H9 (cell line): ENCODE measurements around the gene ACSM3. TPM values are rescaled to one million over a fixed set of nuclear protein-coding genes. Genes with fewer than 3 reads are reported as not detected.
"Not testable (repeated sequence)": the region's sequence is repeated elsewhere in the genome, so short reads cannot be mapped to it uniquely, and the experiment has no call there.

Source experiments
- DNase-seq: peaks from one replicate; pipeline ENCODE4 v3.0.0-alpha.2; 2017
- H2AFZ ChIP-seq: one replicate; pipeline ENCODE4 v1.6.1; 2013; ENCODE audit warnings: mild to moderate bottlenecking, low read length, control low read depth, moderate library complexity
- H2AK5ac ChIP-seq: 2 replicates; pipeline ENCODE4 v1.6.1; 2013; ENCODE audit warnings: low read length, control low read depth, mixed read lengths; ENCODE audit not compliant: insufficient read length
- H2BK120ac ChIP-seq: one replicate; pipeline ENCODE4 v1.6.1; 2013; ENCODE audit warnings: low read depth, mild to moderate bottlenecking, low read length, control low read depth, inconsistent platforms; ENCODE audit not compliant: poor library complexity, severe bottlenecking
- H2BK12ac ChIP-seq: 2 replicates; pipeline ENCODE4 v1.6.1; 2013; ENCODE audit warnings: low read length, control low read depth, mixed read lengths, low read depth; ENCODE audit not compliant: insufficient read length
- H2BK15ac ChIP-seq: 2 replicates; pipeline ENCODE4 v1.6.1; 2013; ENCODE audit warnings: low read depth, low read length, control low read depth
- H2BK20ac ChIP-seq: one replicate; pipeline ENCODE4 v1.6.1; 2013; ENCODE audit warnings: low read depth, mild to moderate bottlenecking, low read length, control low read depth, inconsistent platforms; ENCODE audit not compliant: poor library complexity, severe bottlenecking
- H2BK5ac ChIP-seq: 2 replicates; pipeline ENCODE4 v1.6.1; 2013; ENCODE audit warnings: low read length, control low read depth, mixed read lengths; ENCODE audit not compliant: insufficient read length
- H3K14ac ChIP-seq: 2 replicates; pipeline ENCODE4 v1.6.1; 2013; ENCODE audit warnings: low read length, control low read depth; ENCODE audit not compliant: insufficient read depth
- H3K18ac ChIP-seq: 2 replicates; pipeline ENCODE4 v1.6.1; 2013; ENCODE audit warnings: low read depth, mild to moderate bottlenecking, mixed read lengths, low read length, control low read depth; ENCODE audit not compliant: insufficient read length
- H3K23ac ChIP-seq: 2 replicates; pipeline ENCODE4 v1.6.1; 2013; ENCODE audit warnings: low read length, control low read depth, mixed read lengths, low read depth; ENCODE audit not compliant: insufficient read length
- H3K23me2 ChIP-seq: 2 replicates; pipeline ENCODE4 v1.6.1; 2013; ENCODE audit warnings: low read depth, mild to moderate bottlenecking, mixed read lengths, low read length, control low read depth; ENCODE audit not compliant: insufficient read length, poor library complexity, severe bottlenecking
- H3K27ac ChIP-seq: 2 replicates; pipeline ENCODE4 v1.5.1; 2013; ENCODE audit warnings: low read length, control low read depth, mixed read lengths, low read depth; ENCODE audit not compliant: insufficient read length
- H3K27me3 ChIP-seq: 2 replicates; pipeline ENCODE4 v1.6.1; 2013; ENCODE audit warnings: low read length, control low read depth, inconsistent platforms; ENCODE audit not compliant: insufficient read depth
- H3K4ac ChIP-seq: 2 replicates; pipeline ENCODE4 v1.6.1; 2013; ENCODE audit warnings: low read depth, mild to moderate bottlenecking, control low read depth, inconsistent platforms, low read length, moderate library complexity
- H3K4me1 ChIP-seq: 2 replicates; pipeline ENCODE4 v1.6.1; 2013; ENCODE audit warnings: low read length, control low read depth, inconsistent platforms; ENCODE audit not compliant: insufficient read depth
- H3K4me2 ChIP-seq: 2 replicates; pipeline ENCODE4 v1.6.1; 2013; ENCODE audit warnings: low read length, control low read depth, mixed read lengths; ENCODE audit not compliant: insufficient read length, insufficient read depth
- H3K56ac ChIP-seq: 2 replicates; pipeline ENCODE4 v1.6.1; 2013; ENCODE audit warnings: low read depth, mild to moderate bottlenecking, mixed read lengths, low read length, control low read depth; ENCODE audit not compliant: insufficient read length
- H3K79me1 ChIP-seq: 2 replicates; pipeline ENCODE4 v1.6.1; 2013; ENCODE audit warnings: low read depth, mild to moderate bottlenecking, moderate library complexity, low read length, control low read depth, inconsistent platforms; ENCODE audit not compliant: insufficient read depth, poor library complexity, severe bottlenecking
- H3K79me2 ChIP-seq: 2 replicates; pipeline ENCODE4 v1.6.1; 2013; ENCODE audit warnings: low read length, control low read depth, inconsistent platforms; ENCODE audit not compliant: insufficient read depth
- H3K9ac ChIP-seq: 2 replicates; pipeline ENCODE4 v1.6.1; 2013; ENCODE audit warnings: low read length, control low read depth, mixed read lengths; ENCODE audit not compliant: insufficient read length; ENCODE audit errors: extremely low read depth
- H3K9me3 ChIP-seq: one replicate; pipeline ENCODE4 v1.6.1; 2013; ENCODE audit warnings: low read depth, low read length, inconsistent platforms; ENCODE audit not compliant: control insufficient read depth
- H3T11ph ChIP-seq: one replicate; pipeline ENCODE4 v1.6.1; 2013; ENCODE audit warnings: mild to moderate bottlenecking, low read length, control low read depth, inconsistent platforms
- H4K20me1 ChIP-seq: one replicate; pipeline ENCODE4 v1.6.1; 2013; ENCODE audit not compliant: control insufficient read depth, insufficient read length, insufficient read depth
- H4K5ac ChIP-seq: 2 replicates; pipeline ENCODE4 v1.6.1; 2013; ENCODE audit warnings: low read depth, mild to moderate bottlenecking, mixed read lengths, low read length, control low read depth; ENCODE audit not compliant: insufficient read length
- H4K8ac ChIP-seq: replicated peaks from 2 replicates; pipeline ENCODE4 v1.6.1; 2013; ENCODE audit warnings: low read length, control low read depth, mixed read lengths, low read depth; ENCODE audit not compliant: insufficient read length
- H4K91ac ChIP-seq: 2 replicates; pipeline ENCODE4 v1.6.1; 2013; ENCODE audit warnings: low read depth, mild to moderate bottlenecking, moderate library complexity, mixed read lengths, low read length, control low read depth; ENCODE audit not compliant: insufficient read length
- H3K27ac Mint-ChIP-seq, 3 experiments: 2 replicates in 2 of 3; 3 replicates in 1 of 3; pipeline ENCODE4 v1.8.0; 2020 to 2021; ENCODE audit warnings: mixed read lengths in 3 of 3, mild to moderate bottlenecking in 1 of 3, moderate library complexity in 1 of 3
- H3K27me3 Mint-ChIP-seq: 2 replicates; pipeline ENCODE4 v1.8.0; 2021; ENCODE audit warnings: low read depth, mild to moderate bottlenecking, moderate library complexity, mixed read lengths
- H3K36me3 Mint-ChIP-seq, 3 experiments: 2 replicates in 2 of 3; 3 replicates in 1 of 3; pipeline ENCODE4 v1.8.0; 2020 to 2021; ENCODE audit warnings: low read depth in 3 of 3, mixed read lengths in 3 of 3; ENCODE audit not compliant: insufficient read depth in 1 of 3
- H3K4me1 Mint-ChIP-seq, 2 experiments: 2 replicates each; pipeline ENCODE4 v1.8.0; 2020; ENCODE audit warnings: mixed read lengths in 2 of 2
- H3K4me3 Mint-ChIP-seq, 2 experiments: 2 replicates in 1 of 2; 3 replicates in 1 of 2; pipeline ENCODE4 v1.8.0; 2020 to 2021; ENCODE audit warnings: mild to moderate bottlenecking in 2 of 2, mixed read lengths in 2 of 2, moderate library complexity in 1 of 2
- H3K9me3 Mint-ChIP-seq, 2 experiments: 2 replicates in 1 of 2; 3 replicates in 1 of 2; pipeline ENCODE4 v1.8.0; 2020; ENCODE audit warnings: mild to moderate bottlenecking in 2 of 2, mixed read lengths in 2 of 2, moderate library complexity in 1 of 2
- WGBS: extraction: QIAGEN DNeasy Blood & Tissue Kit; methylation state at CpG from one replicate; pipeline ENCODE4 v1.1.7; 2013; ENCODE audit warnings: missing lambda C conversion rate, low lambda C conversion rate, mixed read lengths; ENCODE audit not compliant: insufficient read length; ENCODE audit errors: extremely low coverage; 5-methylcytosine and 5-hydroxymethylcytosine counted together
- long read RNA-seq: library from polyadenylated mRNA; unstranded; transcript quantifications from one replicate; pipeline ENCODE4 v2.0.0, GENCODE V29; 2020
- total RNA-seq: library from RNA; stranded (reverse); gene quantifications from 2 replicates; pipeline ENCODE4 v1.2.1, GENCODE V29; 2021
- TF ChIP-seq, protein P1 (sequence below): fragments of 200-600 bp; sonication (generic); conservative IDR thresholded peaks from 3 replicates; pipeline ENCODE4 v1.8.0; 2021; ENCODE audit warnings: antibody characterized with exemption, mild to moderate bottlenecking

ACSM3 gene, protein sequence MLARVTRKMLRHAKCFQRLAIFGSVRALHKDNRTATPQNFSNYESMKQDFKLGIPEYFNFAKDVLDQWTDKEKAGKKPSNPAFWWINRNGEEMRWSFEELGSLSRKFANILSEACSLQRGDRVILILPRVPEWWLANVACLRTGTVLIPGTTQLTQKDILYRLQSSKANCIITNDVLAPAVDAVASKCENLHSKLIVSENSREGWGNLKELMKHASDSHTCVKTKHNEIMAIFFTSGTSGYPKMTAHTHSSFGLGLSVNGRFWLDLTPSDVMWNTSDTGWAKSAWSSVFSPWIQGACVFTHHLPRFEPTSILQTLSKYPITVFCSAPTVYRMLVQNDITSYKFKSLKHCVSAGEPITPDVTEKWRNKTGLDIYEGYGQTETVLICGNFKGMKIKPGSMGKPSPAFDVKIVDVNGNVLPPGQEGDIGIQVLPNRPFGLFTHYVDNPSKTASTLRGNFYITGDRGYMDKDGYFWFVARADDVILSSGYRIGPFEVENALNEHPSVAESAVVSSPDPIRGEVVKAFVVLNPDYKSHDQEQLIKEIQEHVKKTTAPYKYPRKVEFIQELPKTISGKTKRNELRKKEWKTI
- 3.1 and 4.0 TPM in 2 replicates for total RNA-seq
- long read RNA-seq, transcript ACSM3-201 (14 exons, 2,845 nt) = major isoform, 11 of 16 reads
- long read RNA-seq, partial matches to known transcripts = 2 of 16 reads
- long read RNA-seq, other reads (novel, unspliced or antisense) = 1 of 16 reads

DNA sequence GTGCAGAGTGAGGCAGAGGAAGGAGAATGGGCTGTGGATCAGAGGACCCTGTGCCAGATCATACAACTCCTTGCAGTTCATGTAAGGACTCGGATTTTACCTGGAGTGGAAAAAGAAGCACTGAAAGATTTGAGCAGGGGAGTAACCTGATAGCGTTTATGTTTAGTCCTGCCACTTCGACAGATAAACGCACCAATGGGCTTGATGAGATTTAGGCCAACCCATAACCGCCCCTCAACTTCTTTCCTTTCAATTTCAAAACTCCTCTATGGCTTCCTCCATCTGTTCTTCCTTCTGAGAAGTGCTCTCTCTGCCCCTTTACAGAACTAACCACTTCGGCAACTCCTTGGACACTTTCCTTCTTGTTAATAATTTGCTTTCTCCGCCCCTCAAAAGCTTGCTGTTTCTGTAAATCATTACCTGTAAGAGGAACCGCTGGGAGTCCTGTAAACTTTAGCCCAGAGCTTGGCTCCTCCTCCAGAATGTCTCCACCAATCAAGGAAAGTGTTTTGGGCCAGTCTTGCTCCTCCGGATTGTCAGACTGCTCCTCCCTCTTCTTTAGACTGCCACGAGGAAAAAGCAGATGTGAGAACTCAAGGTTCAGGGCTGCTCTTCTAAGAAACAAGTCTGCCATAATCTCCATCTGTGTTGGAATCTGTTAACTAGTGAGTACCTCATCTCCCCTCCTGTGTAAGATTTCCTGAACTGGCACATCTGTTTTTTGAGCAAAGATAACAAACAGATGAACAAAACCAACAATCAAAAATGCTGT, at the start of gene ACSM3:
ACSM3 (plus strand) TSS at position 554 of the 772 bp plus-strand sequence. CDS start 6,021 bp downstream, outside the sequence.
- Histone ChIP-seq H3K23ac (no peak within 1 kb of the TSS), H3K4me2 (peak within 1 kb of the TSS; percentile 46), H4K20me1 (no peaks in the 10 kb centered on the region), H2BK120ac (no peak within 1 kb of the TSS), H3K4me1 (no peaks in the 10 kb centered on the region), H3T11ph (no peak within 1 kb of the TSS), H3K9me3 (no peaks in the 10 kb centered on the region), H3K56ac (no peak within 1 kb of the TSS), H3K79me1 (no peaks in the 10 kb centered on the region), H3K9ac (peak within 1 kb of the TSS; percentile 55), H3K27me3 (no peaks in the 10 kb centered on the region), H2BK5ac (no peak within 1 kb of the TSS), H2BK20ac (no peak within 1 kb of the TSS), H3K23me2 (no peaks in the 10 kb centered on the region), H4K5ac (no peak within 1 kb of the TSS), H3K14ac (no peak within 1 kb of the TSS), H2AK5ac (no peak within 1 kb of the TSS), H3K18ac (no peak within 1 kb of the TSS), H2BK12ac (no peak within 1 kb of the TSS), H3K27ac (no peak within 1 kb of the TSS), H4K8ac (no peak within 1 kb of the TSS), H3K79me2 (no peaks in the 10 kb centered on the region), H4K91ac (no peak within 1 kb of the TSS), H2AFZ (peak within 1 kb of the TSS; percentile 69), H2BK15ac (no peak within 1 kb of the TSS; the same call in 1 of the 2 replicates), H3K4ac (no peak within 1 kb of the TSS)
- peaks cover 0 to 10% (median 0%) of the 10 kb centered on the region in 3 experiments; a peak in 1 of 7 replicates for H3K36me3 Mint-ChIP-seq
- TF ChIP-seq, protein P1, sequence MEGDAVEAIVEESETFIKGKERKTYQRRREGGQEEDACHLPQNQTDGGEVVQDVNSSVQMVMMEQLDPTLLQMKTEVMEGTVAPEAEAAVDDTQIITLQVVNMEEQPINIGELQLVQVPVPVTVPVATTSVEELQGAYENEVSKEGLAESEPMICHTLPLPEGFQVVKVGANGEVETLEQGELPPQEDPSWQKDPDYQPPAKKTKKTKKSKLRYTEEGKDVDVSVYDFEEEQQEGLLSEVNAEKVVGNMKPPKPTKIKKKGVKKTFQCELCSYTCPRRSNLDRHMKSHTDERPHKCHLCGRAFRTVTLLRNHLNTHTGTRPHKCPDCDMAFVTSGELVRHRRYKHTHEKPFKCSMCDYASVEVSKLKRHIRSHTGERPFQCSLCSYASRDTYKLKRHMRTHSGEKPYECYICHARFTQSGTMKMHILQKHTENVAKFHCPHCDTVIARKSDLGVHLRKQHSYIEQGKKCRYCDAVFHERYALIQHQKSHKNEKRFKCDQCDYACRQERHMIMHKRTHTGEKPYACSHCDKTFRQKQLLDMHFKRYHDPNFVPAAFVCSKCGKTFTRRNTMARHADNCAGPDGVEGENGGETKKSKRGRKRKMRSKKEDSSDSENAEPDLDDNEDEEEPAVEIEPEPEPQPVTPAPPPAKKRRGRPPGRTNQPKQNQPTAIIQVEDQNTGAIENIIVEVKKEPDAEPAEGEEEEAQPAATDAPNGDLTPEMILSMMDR = no peak
- H3K27ac Mint-ChIP-seq = peak within 1 kb of the TSS; percentile 5 to 83 (median 53); a peak in 4 of 7 replicates
- peak; percentile 85 for DNase-seq
- H3K4me1 Mint-ChIP-seq = peaks cover 16 to 18% of the 10 kb centered on the region in 2 experiments
- peaks cover 10 to 12% of the 10 kb centered on the region in 2 experiments for H3K9me3 Mint-ChIP-seq
- H3K4me3 Mint-ChIP-seq = peak within 1 kb of the TSS; percentile 69 to 73
- WGBS = no CpG with 5 or more reads among the region's 10 CpGs
- peaks cover 5% of the 10 kb centered on the region for H3K27me3 Mint-ChIP-seq

DNA sequence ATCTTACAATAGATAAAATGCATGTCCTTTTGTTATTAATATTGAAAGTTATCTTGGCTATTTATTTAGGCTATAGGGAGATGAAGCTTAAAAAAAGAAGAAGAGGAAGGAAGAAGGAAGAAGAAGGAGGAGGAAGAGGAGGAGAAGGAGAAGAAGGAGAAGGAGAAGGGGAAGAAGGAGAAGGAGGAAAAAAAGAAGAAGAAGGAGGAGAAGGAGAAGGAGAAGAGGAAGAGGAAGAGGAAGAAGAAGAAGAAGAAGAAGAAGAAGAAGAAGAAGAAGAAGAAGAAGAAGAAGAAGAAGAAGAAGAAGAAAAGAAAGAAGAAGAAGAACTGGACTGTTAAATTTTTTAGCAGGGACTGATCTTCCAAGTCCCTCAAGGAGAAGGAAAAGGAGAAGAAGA, 46.1 kb upstream of the ACSM3 start:
- H3K27ac Mint-ChIP-seq = not testable (repeated sequence)

More for the DNA sequence above, 46.1 kb upstream of the ACSM3 start:
- not testable (repeated sequence) for H3K56ac ChIP-seq, H3K9me3 Mint-ChIP-seq, H3K4me1 ChIP-seq, H3T11ph ChIP-seq, H3K4me1 Mint-ChIP-seq, H3K27ac ChIP-seq, H3K14ac ChIP-seq, H4K20me1 ChIP-seq, H2BK20ac ChIP-seq, H4K5ac ChIP-seq, H2BK12ac ChIP-seq, H2AK5ac ChIP-seq, H2AFZ ChIP-seq, H3K23ac ChIP-seq, H3K9ac ChIP-seq, H2BK5ac ChIP-seq, H3K18ac ChIP-seq, H3K36me3 Mint-ChIP-seq, H4K91ac ChIP-seq, H3K79me2 ChIP-seq, DNase-seq, H3K79me1 ChIP-seq, H3K4me2 ChIP-seq, H2BK15ac ChIP-seq, H3K4me3 Mint-ChIP-seq, H3K27me3 Mint-ChIP-seq, H3K4ac ChIP-seq, H3K9me3 ChIP-seq, H3K23me2 ChIP-seq, H3K27me3 ChIP-seq, H4K8ac ChIP-seq, H2BK120ac ChIP-seq
